ENCODE data around the gene BIN1. TPM values are rescaled to one million over a fixed set of nuclear protein-coding genes. Genes with fewer than 3 reads are reported as not detected.

BIN1 gene
- total RNA-seq, 1 donor from 2014 or later = 50.2 TPM

GRCh38 chr2:127091148-127091547 lies 15.8 kb downstream of the BIN1 start:
- no peak overlapping the region for H3K27ac ChIP-seq (ENCODE audit: low read depth, low read length)
- H3K79me2 ChIP-seq (ENCODE audit: insufficient read depth, low read length) = peaks cover 46% of the 10 kb centered on the region
- peaks cover 59% of the 10 kb centered on the region for H4K20me1 ChIP-seq (ENCODE audit: insufficient read depth, low read length)
- FAIRE-seq (no peak), DNase-seq (ENCODE audit: low read depth) (no peak)
- no peaks in the 10 kb centered on the region for H3K36me3 ChIP-seq (ENCODE audit: insufficient read depth, low read length)
- no peak overlapping the region for H2AFZ ChIP-seq (ENCODE audit: low read depth, low read length)
- Mint-ChIP-seq H3K9me3 (ENCODE audit: unreplicated experiment) (no peaks in the 10 kb centered on the region), H3K27ac (ENCODE audit: unreplicated experiment) (no peak overlapping the region), H3K4me1 (ENCODE audit: low read depth, unreplicated experiment) (peaks cover 42% of the 10 kb centered on the region), H3K36me3 (ENCODE audit: low read depth, unreplicated experiment) (peaks cover 1% of the 10 kb centered on the region), H3K4me3 (ENCODE audit: unreplicated experiment) (no peak overlapping the region), H3K27me3 (ENCODE audit: low read depth, unreplicated experiment) (peaks cover 2% of the 10 kb centered on the region)
- H3K9ac ChIP-seq (ENCODE audit: low read length) = no peak overlapping the region
- no peak overlapping the region for H3K4me2 ChIP-seq (ENCODE audit: low read length)
- TF ChIP-seq EZH2 (IDR thresholded peaks at IDR 0.05; ENCODE audit: insufficient read depth, low read length) (no peak), CTCF (IDR thresholded peaks at IDR 0.05; ENCODE audit: insufficient read depth, low read depth, low read length) (no peak)
- no peak overlapping the region for H3K4me3 ChIP-seq (ENCODE audit: insufficient read depth, low read depth, low read length)
- H3K27me3 ChIP-seq (ENCODE audit: insufficient read depth, low read length) = no peaks in the 10 kb centered on the region
- H3K9me3 ChIP-seq (ENCODE audit: insufficient read depth, low read depth, low read length) = no peaks in the 10 kb centered on the region
- peaks cover 28% of the 10 kb centered on the region for H3K4me1 ChIP-seq (ENCODE audit: insufficient read depth, low read length)

DNA sequence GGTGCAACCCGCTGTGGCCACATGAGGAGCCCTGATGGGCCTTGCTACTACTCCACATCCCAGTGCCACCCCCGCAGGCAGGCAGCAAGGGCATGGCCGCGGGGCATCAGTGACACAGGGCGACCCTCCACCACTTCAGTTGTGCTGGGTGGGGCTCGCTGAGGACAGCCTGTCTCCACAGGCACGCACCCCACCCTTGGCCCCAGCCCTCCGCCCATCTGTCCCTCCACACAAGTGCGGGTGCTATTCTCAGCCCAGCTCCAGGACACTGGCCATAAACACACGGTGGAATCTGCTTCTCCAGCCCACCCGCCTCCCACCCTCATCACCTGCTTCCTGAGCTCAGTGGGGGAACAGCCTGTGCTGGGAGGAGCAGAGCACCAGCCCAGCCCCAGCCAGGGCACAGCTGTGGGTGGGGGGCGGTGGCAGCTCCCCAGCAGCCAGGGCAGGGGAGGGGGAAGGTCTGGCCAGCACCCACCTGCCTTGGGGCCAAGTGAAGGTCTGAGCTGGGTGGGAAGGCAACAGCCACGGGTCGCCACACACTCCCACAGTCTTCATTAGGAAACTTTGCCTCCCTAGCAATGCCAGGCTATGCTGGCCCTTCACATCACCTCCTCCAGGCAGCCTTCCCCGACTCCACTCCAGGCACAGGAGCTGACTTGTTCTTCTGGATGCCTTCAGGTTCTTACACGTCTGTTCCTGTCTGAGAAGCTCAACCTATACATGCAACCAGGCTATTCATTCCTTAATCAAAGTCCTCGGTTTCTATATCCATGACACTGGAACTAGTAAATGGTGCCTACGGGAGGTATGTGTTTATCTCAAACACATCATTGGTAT lies 16.5 kb downstream of the BIN1 start:
- H3K27ac Mint-ChIP-seq (ENCODE audit: unreplicated experiment) = no peak overlapping the region
- no peak for DNase-seq (ENCODE audit: low read depth)
- no peak overlapping the region for H3K4me3 Mint-ChIP-seq (ENCODE audit: unreplicated experiment)
- no peak overlapping the region for H3K4me3 ChIP-seq (ENCODE audit: insufficient read depth, low read depth, low read length)
- H3K36me3 ChIP-seq (ENCODE audit: insufficient read depth, low read length) = no peaks in the 10 kb centered on the region
- no peak overlapping the region for H3K9ac ChIP-seq (ENCODE audit: low read length)
- no peaks in the 10 kb centered on the region for H3K27me3 ChIP-seq (ENCODE audit: insufficient read depth, low read length)
- H3K27me3 Mint-ChIP-seq (ENCODE audit: low read depth, unreplicated experiment) = no peaks in the 10 kb centered on the region
- no peaks in the 10 kb centered on the region for H3K9me3 ChIP-seq (ENCODE audit: insufficient read depth, low read depth, low read length)
- H3K4me1 Mint-ChIP-seq (ENCODE audit: low read depth, unreplicated experiment) = peaks cover 39% of the 10 kb centered on the region
- no peak overlapping the region for H3K27ac ChIP-seq (ENCODE audit: low read depth, low read length)
- H2AFZ ChIP-seq (ENCODE audit: low read depth, low read length) = no peak overlapping the region
- no peak overlapping the region for H3K4me2 ChIP-seq (ENCODE audit: low read length)
- TF ChIP-seq EZH2 (IDR thresholded peaks at IDR 0.05; ENCODE audit: insufficient read depth, low read length) = no peak
- no peak for TF ChIP-seq CTCF (IDR thresholded peaks at IDR 0.05; ENCODE audit: insufficient read depth, low read depth, low read length)
- peaks cover 29% of the 10 kb centered on the region for H3K4me1 ChIP-seq (ENCODE audit: insufficient read depth, low read length)
- H3K36me3 Mint-ChIP-seq (ENCODE audit: low read depth, unreplicated experiment) = peaks cover 1% of the 10 kb centered on the region
- peaks cover 53% of the 10 kb centered on the region for H4K20me1 ChIP-seq (ENCODE audit: insufficient read depth, low read length)
- peaks cover 46% of the 10 kb centered on the region for H3K79me2 ChIP-seq (ENCODE audit: insufficient read depth, low read length)
- no peak for FAIRE-seq
- H3K9me3 Mint-ChIP-seq (ENCODE audit: unreplicated experiment) = no peaks in the 10 kb centered on the region

Measured in astrocyte (in vitro differentiated cells and primary cell).